GM23338 (cell line): ENCODE data around the gene UBE2E2. TPM values are rescaled to one million over a fixed set of nuclear protein-coding genes. Genes with fewer than 3 reads are reported as not detected.

Experiments used
- ATAC-seq: fragments of 200-7000 bp; cut with Tn5 transposase; 3 replicates; pipeline ENCODE4 v1.9.1; 2020
- DNase-seq: peaks from one replicate; pipeline ENCODE4 v3.0.0-alpha.2; 2015; ENCODE audit warnings: low spot score
- H2AFZ ChIP-seq: fragments of 200-600 bp; sonication (generic); 2 replicates; pipeline ENCODE4 v1.8.0; 2016; ENCODE audit warnings: antibody characterized with exemption, mild to moderate bottlenecking, moderate library complexity
- H3F3A ChIP-seq: fragments of 200-600 bp; sonication (generic); replicated peaks from 2 replicates; pipeline ENCODE4 v1.8.0; 2017; ENCODE audit warnings: antibody characterized with exemption, mixed run types, low read depth
- H3K27ac ChIP-seq: fragments of 200-600 bp; sonication (generic); 2 replicates; pipeline ENCODE4 v1.6.1; 2016; ENCODE audit warnings: low read depth
- H3K27me3 ChIP-seq: fragments of 200-600 bp; sonication (generic); 2 replicates; pipeline ENCODE4 v1.8.0; 2016; ENCODE audit warnings: mild to moderate bottlenecking, mixed run types, moderate library complexity; ENCODE audit not compliant: insufficient read depth
- H3K36me3 ChIP-seq: fragments of 200-600 bp; sonication (generic); 2 replicates; pipeline ENCODE4 v1.8.0; 2016; ENCODE audit warnings: mild to moderate bottlenecking; ENCODE audit not compliant: insufficient read depth
- H3K4me1 ChIP-seq: fragments of 200-600 bp; sonication (generic); 2 replicates; pipeline ENCODE4 v1.8.0; 2016; ENCODE audit warnings: mild to moderate bottlenecking, moderate library complexity; ENCODE audit not compliant: insufficient read depth
- H3K4me2 ChIP-seq: fragments of 200-600 bp; sonication (generic); 2 replicates; pipeline ENCODE4 v1.7.1; 2017; ENCODE audit warnings: mixed run types
- H3K4me3 ChIP-seq: fragments of 200-600 bp; sonication (generic); 2 replicates; pipeline ENCODE4 v1.6.1; 2016; ENCODE audit warnings: mixed run types
- H3K79me2 ChIP-seq: fragments of 200-600 bp; sonication (generic); replicated peaks from 2 replicates; pipeline ENCODE4 v1.8.0; 2017; ENCODE audit warnings: mild to moderate bottlenecking; ENCODE audit not compliant: insufficient read depth
- H3K9me2 ChIP-seq: fragments of 200-600 bp; sonication (generic); 2 replicates; pipeline ENCODE4 v1.8.0; 2017; ENCODE audit not compliant: insufficient read depth
- H4K20me1 ChIP-seq: fragments of 200-600 bp; sonication (generic); replicated peaks from 2 replicates; pipeline ENCODE4 v1.8.0; 2017; ENCODE audit warnings: mild to moderate bottlenecking; ENCODE audit not compliant: insufficient read depth
- H3K27ac Mint-ChIP-seq: 2 replicates; pipeline ENCODE4 v1.8.0; 2020; ENCODE audit warnings: inconsistent platforms, mild to moderate bottlenecking, moderate library complexity, mixed read lengths
- H3K27me3 Mint-ChIP-seq: 3 replicates; pipeline ENCODE4 v1.8.0; 2022; ENCODE audit warnings: low read depth, mild to moderate bottlenecking, moderate library complexity, mixed read lengths, inconsistent platforms; ENCODE audit not compliant: insufficient read depth, poor library complexity
- H3K36me3 Mint-ChIP-seq: 3 replicates; pipeline ENCODE4 v1.8.0; 2021; ENCODE audit warnings: low read depth, mild to moderate bottlenecking, inconsistent platforms, moderate library complexity, mixed read lengths
- H3K4me1 Mint-ChIP-seq: 3 replicates; pipeline ENCODE4 v1.8.0; 2020; ENCODE audit warnings: mild to moderate bottlenecking, inconsistent platforms, mixed read lengths
- H3K4me3 Mint-ChIP-seq: 3 replicates; pipeline ENCODE4 v1.8.0; 2021; ENCODE audit warnings: moderate library complexity, mild to moderate bottlenecking, inconsistent platforms, mixed read lengths
- H3K9me3 Mint-ChIP-seq: 3 replicates; pipeline ENCODE4 v1.8.0; 2020; ENCODE audit warnings: moderate library complexity, mild to moderate bottlenecking, inconsistent platforms, mixed read lengths
- CREB1 ChIP-seq: fragments of 250-450 bp; sonication (Bioruptor Pico); IDR thresholded peaks from 2 replicates; pipeline ENCODE4 v1.5.0; 2020; ENCODE audit warnings: low read depth, mild to moderate bottlenecking, moderate library complexity
- CTCF ChIP-seq, 2 experiments: fragments of 200-600 bp in 1 of 2; sonication (generic) in 1 of 2; conservative IDR thresholded peaks; 2 replicates each; pipeline versions ENCODE4 v1.5.1 to v1.6.1; 2016 to 2017; ENCODE audit warnings: antibody characterized with exemption in 2 of 2, low read depth in 2 of 2, mild to moderate bottlenecking in 2 of 2, moderate library complexity in 1 of 2
- ETS1 ChIP-seq: IDR thresholded peaks from 2 replicates; pipeline ENCODE4 v1.6.1; 2016; ENCODE audit warnings: antibody characterized with exemption
- EZH2 ChIP-seq: fragments of 200-600 bp; sonication (generic); IDR thresholded peaks from one replicate; pipeline ENCODE4 v1.8.0; 2017; ENCODE audit warnings: antibody characterized with exemption, mild to moderate bottlenecking, low read depth; ENCODE audit not compliant: unreplicated experiment
- EZH2phosphoT487 ChIP-seq: fragments of 200-600 bp; sonication (generic); IDR thresholded peaks from one replicate; pipeline ENCODE4 v1.8.1; 2018; ENCODE audit warnings: antibody characterized with exemption; ENCODE audit not compliant: unreplicated experiment
- NANOG ChIP-seq: IDR thresholded peaks from 2 replicates; pipeline ENCODE4 v1.6.1; 2016; ENCODE audit warnings: antibody characterized with exemption, borderline replicate concordance
- POLR2AphosphoS5 ChIP-seq: IDR thresholded peaks from 2 replicates; pipeline ENCODE4 v1.6.1; 2016; ENCODE audit warnings: antibody characterized with exemption, low read depth
- REST ChIP-seq: IDR thresholded peaks from one replicate; pipeline ENCODE4 v1.6.1; 2018; ENCODE audit warnings: antibody characterized with exemption; ENCODE audit not compliant: unreplicated experiment
- STAT1 ChIP-seq: IDR thresholded peaks from one replicate; pipeline ENCODE4 v1.6.1; 2016; ENCODE audit warnings: antibody characterized with exemption; ENCODE audit not compliant: unreplicated experiment
- ZNF114 ChIP-seq: fragments of 250-450 bp; sonication (Bioruptor Pico); IDR thresholded peaks from 2 replicates; pipeline ENCODE4 v1.5.0; 2020; ENCODE audit warnings: mild to moderate bottlenecking, moderate library complexity
- ZNF331 ChIP-seq: fragments of 250-450 bp; sonication (Bioruptor Pico); IDR thresholded peaks from 2 replicates; pipeline ENCODE4 v1.5.0; 2020; ENCODE audit warnings: low read depth, mild to moderate bottlenecking, moderate library complexity
- ZNF462 ChIP-seq: fragments of 250-450 bp; sonication (Bioruptor Pico); IDR thresholded peaks from 2 replicates; pipeline ENCODE4 v1.5.0; 2020; ENCODE audit warnings: mild to moderate bottlenecking, moderate library complexity
- polyA plus RNA-seq: library from polyadenylated mRNA; unstranded; fragments of >200 nt; fragmentation: Nextera tagmentation; extraction: Ambion mirVana; gene quantifications from 2 replicates; pipeline ENCODE4 v1.2.1, GENCODE V29; 2016
- total RNA-seq: library from RNA; depleted of rRNA; stranded (reverse); fragments of >200 nt; shearing (Covaris generic); gene quantifications from 2 replicates; pipeline ENCODE4 v1.2.3, GENCODE V29; 2014

The UBE2E2 gene
- total and polyA plus RNA-seq, 2 experiments from 2014 or later = 86.9 to 169 TPM

- TF ChIP-seq ZNF462 = no peak
- no peak for TF ChIP-seq CTCF (conservative IDR thresholded peaks at IDR 0.05; ENCODE audit: low read depth in 2 of 2)
- TF ChIP-seq EZH2phosphoT487 = no peak
- TF ChIP-seq CREB1 (CRISPR knock-in tag) = no peak
- TF ChIP-seq EZH2 = no peak
- no peak for TF ChIP-seq STAT1
Observed at GRCh38 chr3:23518441-23518840, 315.3 kb downstream of the UBE2E2 start (continued).

- Mint-ChIP-seq H3K4me1 (peaks cover 24% of the 10 kb centered on the region), H3K27me3 (no peaks in the 10 kb centered on the region), H3K36me3 (no peaks in the 10 kb centered on the region), H3K4me3 (no peak overlapping the region), H3K9me3 (no peaks in the 10 kb centered on the region), H3K27ac (0 out of 2 replicates have a peak overlapping the region, but pooled peaks have one; percentile 7)
- H3K27me3 ChIP-seq = no peaks in the 10 kb centered on the region
- no peak overlapping the region for H3K27ac ChIP-seq
- no peak overlapping the region for H2AFZ ChIP-seq
- H3K36me3 ChIP-seq = no peaks in the 10 kb centered on the region
- H4K20me1 ChIP-seq = no peaks in the 10 kb centered on the region
- no peaks in the 10 kb centered on the region for H3K9me2 ChIP-seq
- no peak overlapping the region for H3K4me3 ChIP-seq
- no peak overlapping the region for H3K4me2 ChIP-seq
- no peak for DNase-seq
- ATAC-seq = no peak
- no peaks in the 10 kb centered on the region for H3F3A ChIP-seq
- H3K4me1 ChIP-seq = peaks cover 26% of the 10 kb centered on the region
- no peaks in the 10 kb centered on the region for H3K79me2 ChIP-seq
- TF ChIP-seq EZH2 = no peak
- TF ChIP-seq REST = no peak
- no peak for TF ChIP-seq ZNF114 (CRISPR knock-in tag)
- TF ChIP-seq NANOG = no peak
- TF ChIP-seq ZNF331 (CRISPR knock-in tag) = no peak
- no peak for TF ChIP-seq POLR2AphosphoS5
- TF ChIP-seq ETS1 = no peak
- no peak for TF ChIP-seq STAT1
Observed at GRCh38 chr3:23519314-23520208, 316.4 kb downstream of the UBE2E2 start.
